Measurements from ENCODE around the gene PRRT1B.

PRRT1B gene

DNA sequence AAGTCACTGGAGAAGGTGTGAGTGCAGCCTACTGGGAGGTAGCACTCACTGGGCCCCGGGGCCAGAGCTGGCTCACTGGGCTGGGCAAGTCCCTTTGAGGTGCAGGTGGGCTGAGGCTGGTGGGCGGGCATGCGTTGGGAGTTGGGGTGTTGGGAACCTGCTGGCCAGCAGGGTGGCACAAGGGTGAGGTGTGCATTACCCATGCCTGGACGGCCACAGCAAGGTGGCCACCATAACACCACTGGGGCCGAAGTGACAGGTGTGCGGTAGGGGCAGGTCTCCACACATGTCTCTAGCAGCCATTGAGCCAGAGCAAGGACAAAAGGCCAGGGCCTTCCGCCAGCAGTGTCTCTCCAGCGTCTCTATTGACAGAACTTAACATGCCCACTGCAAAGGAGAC lies 22.6 kb downstream of the PRRT1B start:
- no peak overlapping the region for H3K4me2 ChIP-seq (ENCODE audit: low read length)

DNA sequence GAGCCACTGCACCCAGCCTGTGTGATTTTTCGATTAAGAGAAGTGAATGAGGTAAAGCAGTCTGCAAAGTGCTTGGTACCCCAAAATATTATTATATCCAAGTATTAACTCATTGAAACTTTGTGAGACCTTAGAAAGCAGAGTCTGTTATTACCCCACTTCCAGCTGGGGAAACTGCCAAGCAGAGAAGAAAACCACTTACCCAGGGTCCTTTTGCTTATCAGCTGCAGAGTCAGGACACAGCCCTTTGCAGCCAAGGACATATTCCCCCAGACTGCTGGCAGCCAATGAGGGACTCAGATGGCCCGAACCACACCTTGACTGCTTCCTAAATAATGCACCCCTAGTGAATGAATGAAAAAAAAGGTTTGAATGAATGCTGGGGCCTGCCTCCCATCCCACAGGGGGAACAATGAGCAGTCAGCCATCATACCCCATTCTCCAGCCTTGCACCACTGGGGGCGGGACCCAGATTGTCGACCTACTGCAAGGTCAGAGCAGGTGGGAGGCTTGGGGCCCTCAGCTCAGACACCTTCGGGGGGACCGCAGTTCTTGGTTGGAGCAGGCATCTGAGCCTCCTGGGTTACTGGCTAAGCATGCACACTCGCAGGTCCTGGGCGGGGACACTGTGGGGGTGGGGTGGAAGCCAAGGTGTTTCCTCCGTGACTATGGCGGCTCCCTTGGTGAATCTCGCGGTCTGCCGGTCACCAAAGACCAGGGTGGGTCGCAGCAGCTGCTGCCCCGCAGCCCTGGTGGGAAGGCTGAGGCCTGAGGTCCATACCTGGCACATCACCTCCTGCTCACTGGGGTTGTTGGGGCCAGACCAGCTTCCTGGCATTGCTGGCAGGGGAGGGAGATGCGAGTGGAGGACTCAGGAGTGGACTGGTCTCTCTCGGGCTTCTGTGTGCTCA lies 29.7 kb downstream of the PRRT1B start:
- H3K4me2 ChIP-seq (ENCODE audit: low read length), result no peak overlapping the region
- TF ChIP-seq, protein P1, sequence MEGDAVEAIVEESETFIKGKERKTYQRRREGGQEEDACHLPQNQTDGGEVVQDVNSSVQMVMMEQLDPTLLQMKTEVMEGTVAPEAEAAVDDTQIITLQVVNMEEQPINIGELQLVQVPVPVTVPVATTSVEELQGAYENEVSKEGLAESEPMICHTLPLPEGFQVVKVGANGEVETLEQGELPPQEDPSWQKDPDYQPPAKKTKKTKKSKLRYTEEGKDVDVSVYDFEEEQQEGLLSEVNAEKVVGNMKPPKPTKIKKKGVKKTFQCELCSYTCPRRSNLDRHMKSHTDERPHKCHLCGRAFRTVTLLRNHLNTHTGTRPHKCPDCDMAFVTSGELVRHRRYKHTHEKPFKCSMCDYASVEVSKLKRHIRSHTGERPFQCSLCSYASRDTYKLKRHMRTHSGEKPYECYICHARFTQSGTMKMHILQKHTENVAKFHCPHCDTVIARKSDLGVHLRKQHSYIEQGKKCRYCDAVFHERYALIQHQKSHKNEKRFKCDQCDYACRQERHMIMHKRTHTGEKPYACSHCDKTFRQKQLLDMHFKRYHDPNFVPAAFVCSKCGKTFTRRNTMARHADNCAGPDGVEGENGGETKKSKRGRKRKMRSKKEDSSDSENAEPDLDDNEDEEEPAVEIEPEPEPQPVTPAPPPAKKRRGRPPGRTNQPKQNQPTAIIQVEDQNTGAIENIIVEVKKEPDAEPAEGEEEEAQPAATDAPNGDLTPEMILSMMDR (IDR thresholded peaks at IDR 0.05), result no peak
- no peaks in the 10 kb centered on the region for H3K4me1 ChIP-seq
- H3K9me3 ChIP-seq (ENCODE audit: control insufficient read depth, low read length), result no peaks in the 10 kb centered on the region
- no peaks in the 10 kb centered on the region for H3K79me2 ChIP-seq
- H3K27me3 ChIP-seq (ENCODE audit: control insufficient read depth, insufficient read depth, low read length), result no peaks in the 10 kb centered on the region
- H3K27ac ChIP-seq, result no peak overlapping the region
- no peak overlapping the region for H2AFZ ChIP-seq
- no peak overlapping the region for H3K4me3 ChIP-seq (ENCODE audit: low read depth, low read length)
- H3K36me3 ChIP-seq (ENCODE audit: control insufficient read depth, insufficient read depth, low read length), result no peaks in the 10 kb centered on the region
- no peak overlapping the region for H3K9ac ChIP-seq

More for the DNA sequence above, 22.6 kb downstream of the PRRT1B start:
- Histone ChIP-seq H2AFZ (no peak overlapping the region), H3K27ac (no peak overlapping the region), H3K9me3 (ENCODE audit: control insufficient read depth, low read length) (no peaks in the 10 kb centered on the region), H3K36me3 (ENCODE audit: control insufficient read depth, insufficient read depth, low read length) (no peaks in the 10 kb centered on the region), H3K9ac (no peak overlapping the region), H3K4me3 (ENCODE audit: low read depth, low read length) (no peak overlapping the region), H3K79me2 (no peaks in the 10 kb centered on the region), H3K4me1 (no peaks in the 10 kb centered on the region), H3K27me3 (ENCODE audit: control insufficient read depth, insufficient read depth, low read length) (no peaks in the 10 kb centered on the region)
- TF ChIP-seq, protein P1 (IDR thresholded peaks at IDR 0.05), result no peak

DNA sequence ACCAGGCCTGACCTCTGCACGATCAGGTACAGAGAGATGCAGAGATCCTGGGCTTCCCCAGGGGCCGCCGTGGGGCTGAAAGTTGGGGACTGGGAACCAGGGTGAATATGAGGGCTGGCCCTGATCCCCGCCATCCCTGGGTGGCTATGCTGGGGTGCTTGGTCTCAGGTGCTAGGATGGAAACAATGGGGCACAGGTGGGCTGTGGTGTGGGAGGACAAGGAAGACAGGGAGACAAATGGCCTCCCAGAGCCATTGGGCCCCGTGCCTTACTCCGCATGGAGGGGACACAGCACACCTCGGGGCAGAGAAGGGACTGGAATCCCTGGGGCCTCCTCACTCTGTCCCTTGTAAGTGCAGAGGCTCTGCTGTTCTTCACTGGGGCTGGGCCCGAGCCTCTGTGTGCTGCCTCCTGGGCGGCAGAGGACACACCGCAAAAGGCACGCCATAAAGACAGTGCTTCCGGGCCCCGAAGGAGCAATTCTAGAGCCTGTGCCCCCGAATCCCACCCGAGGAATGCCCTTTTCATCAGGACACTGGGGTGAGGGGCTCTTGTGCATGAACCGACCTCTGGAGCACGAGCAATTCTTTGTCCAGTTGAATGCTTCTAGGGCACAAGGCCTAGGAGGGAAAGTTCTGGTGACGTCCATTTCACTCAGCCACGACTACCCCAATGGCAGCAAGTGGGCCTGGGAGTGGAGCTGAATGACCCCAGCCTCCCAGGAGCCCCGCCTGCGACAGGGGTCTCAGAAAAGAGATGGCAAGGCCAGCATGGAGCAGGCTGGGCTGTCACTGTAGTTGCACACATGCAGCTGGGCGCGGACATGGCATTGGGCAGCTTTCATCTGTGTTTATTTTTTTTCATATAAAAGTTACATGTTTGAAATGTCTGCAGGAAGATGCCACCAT lies 30.9 kb downstream of the PRRT1B start:
- H3K36me3 ChIP-seq (ENCODE audit: control insufficient read depth, insufficient read depth, low read length), result no peaks in the 10 kb centered on the region
- no peaks in the 10 kb centered on the region for H3K79me2 ChIP-seq

DNA sequence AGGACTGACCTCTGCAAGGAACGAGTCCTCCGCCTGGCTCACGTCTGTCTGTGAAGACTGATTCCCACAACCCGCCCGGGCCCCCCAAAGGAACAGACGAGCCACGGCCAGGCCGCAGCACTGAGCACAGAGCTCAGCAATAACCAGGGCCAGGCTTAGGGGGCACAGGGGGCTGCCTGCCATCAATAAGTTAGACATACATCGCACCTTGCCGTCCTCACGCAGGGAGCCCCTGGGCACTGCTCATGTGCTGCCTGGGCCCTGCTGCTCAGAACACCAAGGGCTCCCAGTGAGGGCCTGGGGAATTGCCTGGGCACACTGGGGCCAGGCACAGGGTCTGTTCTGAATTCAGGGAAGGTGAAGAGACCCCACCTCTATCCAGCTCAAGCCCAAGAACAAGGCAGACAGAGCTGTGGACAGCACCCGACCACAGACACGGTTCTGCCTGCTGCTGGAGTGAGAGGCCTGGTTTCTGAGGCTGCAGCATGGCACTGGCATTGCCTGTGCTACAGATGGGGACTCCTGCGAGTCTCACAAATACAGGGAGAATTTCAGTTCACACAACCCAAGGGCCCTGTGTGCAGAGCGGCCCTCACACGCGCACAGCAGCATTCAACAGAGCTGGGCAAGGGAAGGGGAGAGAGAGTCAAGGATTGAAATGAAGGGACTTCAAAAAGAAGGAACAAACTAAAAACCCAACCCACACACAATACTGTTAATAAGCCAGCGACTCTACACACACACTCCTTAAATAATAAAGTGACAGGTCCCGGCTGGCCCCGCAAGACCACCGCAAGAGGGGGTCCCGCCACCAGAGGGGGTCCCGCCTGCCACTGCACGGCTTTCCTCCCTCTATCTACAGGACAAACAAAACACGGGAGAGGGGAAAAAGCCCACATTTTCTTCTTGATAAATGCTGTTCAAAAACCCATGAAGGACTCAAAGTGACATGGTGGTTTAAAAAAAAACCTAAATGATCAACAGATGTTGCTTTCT lies 32.0 kb downstream of the PRRT1B start:
- Histone ChIP-seq H3K4me2 (ENCODE audit: low read length) (no peak overlapping the region), H3K4me1 (no peaks in the 10 kb centered on the region), H3K4me3 (ENCODE audit: low read depth, low read length) (no peak overlapping the region), H3K9me3 (ENCODE audit: control insufficient read depth, low read length) (no peaks in the 10 kb centered on the region), H3K27me3 (ENCODE audit: control insufficient read depth, insufficient read depth, low read length) (no peaks in the 10 kb centered on the region), H3K36me3 (ENCODE audit: control insufficient read depth, insufficient read depth, low read length) (no peaks in the 10 kb centered on the region), H2AFZ (no peak overlapping the region), H3K27ac (no peak overlapping the region), H3K9ac (no peak overlapping the region), H3K79me2 (no peaks in the 10 kb centered on the region)
- TF ChIP-seq, protein P1 (IDR thresholded peaks at IDR 0.05), result no peak

More for the DNA sequence above, 30.9 kb downstream of the PRRT1B start:
- H3K27me3 ChIP-seq (ENCODE audit: control insufficient read depth, insufficient read depth, low read length), result no peaks in the 10 kb centered on the region
- H3K4me2 ChIP-seq (ENCODE audit: low read length), result no peak overlapping the region
- no peak overlapping the region for H3K9ac ChIP-seq
- no peaks in the 10 kb centered on the region for H3K9me3 ChIP-seq (ENCODE audit: control insufficient read depth, low read length)
- TF ChIP-seq, protein P1 (IDR thresholded peaks at IDR 0.05), result no peak
- no peak overlapping the region for H3K4me3 ChIP-seq (ENCODE audit: low read depth, low read length)
- no peak overlapping the region for H2AFZ ChIP-seq
- H3K27ac ChIP-seq, result no peak overlapping the region
- H3K4me1 ChIP-seq, result no peaks in the 10 kb centered on the region

Measured in parathyroid adenoma (tissue), 2 donors.